Lung (tissue), 12 donors: ENCODE measurements around the gene SDE2. TPM values are rescaled to one million over a fixed set of nuclear protein-coding genes. Genes with fewer than 3 reads are reported as not detected.
"Not testable (repeated sequence)": the region's sequence is repeated elsewhere in the genome, so short reads cannot be mapped to it uniquely, and the experiment has no call there.

Source experiments
- ATAC-seq: fragments of 200-7000 bp; cut with Tn5 transposase; one replicate; pipeline ENCODE4 v1.9.1; 2020; ENCODE audit warnings: moderate number of reproducible peaks; ENCODE audit not compliant: insufficient read depth, low FRiP score
- DNase-seq, 3 donors: peaks; one replicate each; pipeline ENCODE4 v3.0.0-alpha.2; 2013 to 2017
- H3K27ac ChIP-seq, 2 donors: one replicate each; pipeline ENCODE4 v1.5.1; 2013; ENCODE audit warnings: mild to moderate bottlenecking in 2 of 2, moderate library complexity in 2 of 2, control low read depth in 1 of 2, inconsistent platforms in 1 of 2, low read depth in 1 of 2, low read length in 1 of 2
- H3K27me3 ChIP-seq, 3 donors: one replicate each; pipeline ENCODE4 v1.5.1; 2013; ENCODE audit warnings: low read length in 2 of 3; ENCODE audit not compliant: control insufficient read depth in 3 of 3, insufficient read depth in 3 of 3
- H3K36me3 ChIP-seq, 4 donors: one replicate each; pipeline ENCODE4 v1.5.1; 2013; ENCODE audit warnings: low read length in 4 of 4, mild to moderate bottlenecking in 1 of 4, moderate library complexity in 1 of 4; ENCODE audit not compliant: control insufficient read depth in 4 of 4, insufficient read depth in 4 of 4
- H3K4me1 ChIP-seq, 5 donors: one replicate each; pipeline ENCODE4 v1.5.1; 2013; ENCODE audit warnings: low read length in 5 of 5, mild to moderate bottlenecking in 2 of 5, moderate library complexity in 1 of 5; ENCODE audit not compliant: control insufficient read depth in 5 of 5, insufficient read depth in 5 of 5
- H3K4me3 ChIP-seq: one replicate; pipeline ENCODE4 v1.5.1; 2013; ENCODE audit warnings: mild to moderate bottlenecking, control low read depth, moderate library complexity
- H3K9ac ChIP-seq, 2 donors: one replicate each; pipeline ENCODE4 v1.5.1; 2013; ENCODE audit warnings: low read length in 2 of 2, control low read depth in 1 of 2; ENCODE audit not compliant: insufficient read depth in 1 of 2
- H3K9me3 ChIP-seq, 4 donors: one replicate each; pipeline ENCODE4 v1.5.1; 2013; ENCODE audit warnings: low read length in 3 of 4, mild to moderate bottlenecking in 1 of 4, moderate library complexity in 1 of 4; ENCODE audit not compliant: control insufficient read depth in 4 of 4, insufficient read depth in 3 of 4
- WGBS, 2 donors: extraction: QIAGEN DNeasy Blood & Tissue Kit; methylation state at CpG; one replicate each; pipeline ENCODE4 v1.1.7; 2013; 5-methylcytosine and 5-hydroxymethylcytosine counted together
- polyA plus RNA-seq, 2 donors: library from polyadenylated mRNA; stranded (reverse); fragments of 200-250 nt; gene quantifications; one replicate each; pipeline ENCODE4 v1.2.1, GENCODE V29; 2013
- total RNA-seq, 2 donors: library from RNA; depleted of rRNA in 1 of 2; stranded (reverse); fragments of >200 nt in 1 of 2; gene quantifications; one replicate each; pipeline ENCODE4 v1.2.1, GENCODE V29; 2014 to 2021
- TF ChIP-seq, protein P1 (sequence below): IDR thresholded peaks from 2 replicates; pipeline ENCODE4 v1.5.1; 2012; ENCODE audit warnings: mild to moderate bottlenecking; ENCODE audit errors: control extremely low read depth, extremely low read depth
- donor health status: control.
- donor health status: control.
- donor health status: Bipolar disorder and iron deficiency.
- donor health status: healthy.
- donor health status: DM: yes; HTN: yes; CAD: no.

The SDE2 gene
- total and polyA plus RNA-seq, 4 donors: 6.7 to 35.5 (median 15.2) TPM

DNA sequence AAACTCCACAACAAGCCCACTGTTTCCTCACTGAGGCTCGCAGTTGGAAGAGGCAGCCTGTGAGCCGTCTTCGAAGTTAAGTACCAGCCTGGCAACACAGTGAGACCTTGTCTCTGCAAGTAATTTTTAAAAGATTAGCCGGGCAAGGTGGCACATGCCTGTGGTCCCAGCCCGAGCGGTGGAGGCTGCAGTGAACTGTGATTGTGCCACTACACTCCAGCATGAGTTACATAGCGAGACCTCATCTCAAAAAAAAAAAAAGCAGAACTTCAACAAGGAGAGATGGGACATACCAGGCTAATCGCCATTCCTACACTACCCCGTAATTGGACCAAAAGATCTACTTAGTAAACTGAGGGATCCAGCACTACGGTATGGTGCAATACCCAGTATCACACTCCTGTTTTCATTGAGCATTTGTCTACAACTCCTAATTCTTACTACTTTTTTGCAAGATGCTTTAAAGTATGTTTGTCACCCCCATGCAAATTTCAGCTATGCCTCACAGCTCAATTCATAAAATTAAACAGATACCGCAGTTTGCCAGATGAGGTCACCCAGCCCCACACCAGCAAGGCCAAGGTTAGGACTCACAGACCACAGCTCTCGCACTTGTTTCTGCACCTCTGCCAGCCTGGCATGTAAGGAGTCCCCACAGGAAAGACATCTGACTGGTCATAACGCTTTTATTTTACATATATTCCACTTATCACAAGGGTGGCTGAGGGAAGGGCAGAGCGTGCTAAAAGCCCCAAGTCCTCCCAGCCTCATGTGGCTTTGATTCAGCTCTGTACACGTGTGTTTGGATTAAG, 21.0 kb downstream of the SDE2 start:
- H3K9me3 ChIP-seq: no peaks in the 10 kb centered on the region
- peaks cover 10 to 28% (median 25%) of the 10 kb centered on the region in 4 donors for H3K36me3 ChIP-seq

DNA sequence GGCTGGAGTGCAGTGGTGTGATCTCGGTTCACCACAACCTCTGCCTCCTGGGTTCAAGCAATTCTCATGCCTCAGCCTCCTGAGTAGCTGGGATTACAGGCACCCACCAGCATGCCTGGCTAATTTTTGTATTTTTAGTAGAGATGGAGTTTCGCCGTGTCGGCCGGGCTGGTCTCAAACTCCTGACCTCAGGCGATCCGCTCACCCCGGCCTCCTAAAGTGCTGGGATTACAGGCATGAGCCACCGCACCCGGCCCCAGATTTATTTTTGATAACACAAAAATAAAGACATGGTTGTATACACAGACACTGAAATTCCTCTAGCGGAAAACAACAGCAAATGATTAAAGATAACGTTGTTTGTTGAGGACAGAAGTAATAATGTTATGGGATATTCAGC, 24.0 kb downstream of the SDE2 start:
- not testable (repeated sequence) for H3K4me3 ChIP-seq, H3K9me3 ChIP-seq, ATAC-seq, H3K4me1 ChIP-seq, DNase-seq, H3K27me3 ChIP-seq, H3K27ac ChIP-seq, H3K9ac ChIP-seq
- peaks cover 4 to 17% (median 9%) of the 10 kb centered on the region in 4 donors for H3K36me3 ChIP-seq
- WGBS, 2 donors: 96 to 97% methylated on average over 12 of the region's 12 CpGs

More for the DNA sequence above, 21.0 kb downstream of the SDE2 start:
- Histone ChIP-seq H3K4me1 (no peaks in the 10 kb centered on the region), H3K9ac (no peak overlapping the region), H3K27ac (no peak overlapping the region), H3K4me3 (no peak overlapping the region), H3K27me3 (no peaks in the 10 kb centered on the region)
- DNase-seq (no peak), ATAC-seq (no peak)
- TF ChIP-seq, protein P1, sequence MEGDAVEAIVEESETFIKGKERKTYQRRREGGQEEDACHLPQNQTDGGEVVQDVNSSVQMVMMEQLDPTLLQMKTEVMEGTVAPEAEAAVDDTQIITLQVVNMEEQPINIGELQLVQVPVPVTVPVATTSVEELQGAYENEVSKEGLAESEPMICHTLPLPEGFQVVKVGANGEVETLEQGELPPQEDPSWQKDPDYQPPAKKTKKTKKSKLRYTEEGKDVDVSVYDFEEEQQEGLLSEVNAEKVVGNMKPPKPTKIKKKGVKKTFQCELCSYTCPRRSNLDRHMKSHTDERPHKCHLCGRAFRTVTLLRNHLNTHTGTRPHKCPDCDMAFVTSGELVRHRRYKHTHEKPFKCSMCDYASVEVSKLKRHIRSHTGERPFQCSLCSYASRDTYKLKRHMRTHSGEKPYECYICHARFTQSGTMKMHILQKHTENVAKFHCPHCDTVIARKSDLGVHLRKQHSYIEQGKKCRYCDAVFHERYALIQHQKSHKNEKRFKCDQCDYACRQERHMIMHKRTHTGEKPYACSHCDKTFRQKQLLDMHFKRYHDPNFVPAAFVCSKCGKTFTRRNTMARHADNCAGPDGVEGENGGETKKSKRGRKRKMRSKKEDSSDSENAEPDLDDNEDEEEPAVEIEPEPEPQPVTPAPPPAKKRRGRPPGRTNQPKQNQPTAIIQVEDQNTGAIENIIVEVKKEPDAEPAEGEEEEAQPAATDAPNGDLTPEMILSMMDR: no peak
- WGBS, 2 donors: 48 to 72% methylated on average over 15 of the region's 15 CpGs

DNA sequence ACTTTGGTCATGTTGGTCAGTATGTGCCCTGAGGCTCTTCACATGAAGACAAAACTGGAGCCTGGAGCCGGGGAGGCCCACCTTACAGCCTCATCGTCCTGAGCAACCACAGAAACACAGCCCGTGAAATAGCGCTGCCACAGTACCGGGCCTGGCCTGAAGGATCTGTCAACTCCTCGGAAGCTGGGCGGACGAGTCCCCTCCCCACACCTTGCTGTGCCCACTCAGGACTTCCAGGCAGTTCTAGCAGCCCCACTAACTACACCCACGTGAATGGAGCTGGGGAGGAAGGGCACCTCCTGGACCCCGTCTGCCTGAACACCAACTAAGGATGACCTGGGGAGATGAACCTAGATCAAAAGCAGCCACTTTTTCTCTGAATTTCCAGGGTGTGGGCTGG, 24.7 kb downstream of the SDE2 start:
- Histone ChIP-seq H3K27me3 (no peaks in the 10 kb centered on the region), H3K4me3 (no peak overlapping the region), H3K9me3 (no peaks in the 10 kb centered on the region), H3K36me3 (peaks cover under 1 to 15% (median 3%) of the 10 kb centered on the region in 4 donors), H3K27ac (no peak overlapping the region), H3K4me1 (no peaks in the 10 kb centered on the region), H3K9ac (no peak overlapping the region)
- 84 to 85% methylated on average over 10 of the region's 10 CpGs for WGBS, 2 donors
- TF ChIP-seq, protein P1: no peak
- ATAC-seq: no peak
- no peak for DNase-seq

DNA sequence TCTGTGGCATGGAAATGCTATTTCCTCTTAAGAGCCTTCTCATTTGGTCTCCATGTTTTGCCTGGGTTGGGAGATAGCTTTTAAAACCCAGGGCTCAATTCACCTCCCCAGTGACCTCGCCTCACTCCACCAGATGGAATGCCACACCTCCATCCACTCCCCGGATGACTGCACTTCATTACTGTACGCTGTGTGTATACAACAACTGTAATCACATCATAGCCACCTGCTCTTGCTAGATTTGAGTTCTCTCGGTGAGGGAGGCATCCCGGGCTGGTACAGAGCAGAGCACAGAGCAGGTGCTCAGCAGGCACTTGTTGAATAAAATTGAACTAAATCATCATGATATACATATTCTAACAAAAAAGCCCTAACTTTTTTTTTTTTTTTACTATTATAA, 26.0 kb downstream of the SDE2 start:
- no peak for DNase-seq
- no peak for ATAC-seq
- Histone ChIP-seq H3K27ac (no peak overlapping the region), H3K9ac (no peak overlapping the region), H3K4me3 (no peak overlapping the region), H3K4me1 (no peaks in the 10 kb centered on the region), H3K9me3 (no peaks in the 10 kb centered on the region), H3K36me3 (peaks cover 0 to 10% (median 0%) of the 10 kb centered on the region in 4 donors), H3K27me3 (no peaks in the 10 kb centered on the region)
- TF ChIP-seq, protein P1: no peak
- WGBS, 2 donors: 71 to 83% methylated on average over 5 of the region's 5 CpGs
